ENCODE data around the gene MBTD1.
A peak's percentile ranks its signal among the peaks of the same experiment; 100 is the strongest.

Gene MBTD1

GRCh38 chr17:51257150-51258081 is 2.4 kb downstream of the MBTD1 start:
- Mint-ChIP-seq H3K4me1 (peaks cover 44% of the 10 kb centered on the region), H3K36me3 (ENCODE audit: low read depth) (peaks cover 43% of the 10 kb centered on the region), H3K4me3 (peak overlapping the region; percentile 95 to 98 (median 95)), H3K27ac (peak overlapping the region; percentile 15 to 100 (median 100)), H3K27me3 (ENCODE audit: low read depth) (no peaks in the 10 kb centered on the region), H3K9me3 (no peaks in the 10 kb centered on the region)
- TF ChIP-seq CTCF (IDR thresholded peaks at IDR 0.05; ENCODE audit: unreplicated experiment in 3 of 3), result no peak

GRCh38 chr17:51256101-51256500 is 3.7 kb downstream of the MBTD1 start:
- Mint-ChIP-seq H3K4me1 (peaks cover 33% of the 10 kb centered on the region), H3K27ac (peak overlapping the region; percentile 21 to 42 (median 27)), H3K36me3 (ENCODE audit: low read depth) (peaks cover 49% of the 10 kb centered on the region), H3K4me3 (peak overlapping the region; percentile 32 to 65 (median 39)), H3K9me3 (peaks cover 5% of the 10 kb centered on the region), H3K27me3 (ENCODE audit: low read depth) (no peaks in the 10 kb centered on the region)
- no peak for TF ChIP-seq CTCF (IDR thresholded peaks at IDR 0.05; ENCODE audit: unreplicated experiment in 3 of 3)

- Mint-ChIP-seq H3K27me3 (ENCODE audit: low read depth) (no peaks in the 10 kb centered on the region), H3K4me3 (peak overlapping the region; percentile 32 to 65 (median 39)), H3K9me3 (peaks cover 9% of the 10 kb centered on the region), H3K36me3 (ENCODE audit: low read depth) (peaks cover 54% of the 10 kb centered on the region), H3K27ac (peak overlapping the region; percentile 21 to 42 (median 27)), H3K4me1 (peaks cover 33% of the 10 kb centered on the region)
- no peak for TF ChIP-seq CTCF (IDR thresholded peaks at IDR 0.05; ENCODE audit: unreplicated experiment in 3 of 3)
Measured at GRCh38 chr17:51255673-51256072, 4.2 kb downstream of the MBTD1 start.

- Mint-ChIP-seq H3K9me3 (peaks cover 19% of the 10 kb centered on the region), H3K27ac (no peak overlapping the region), H3K36me3 (ENCODE audit: low read depth) (peaks cover 74% of the 10 kb centered on the region), H3K4me1 (peaks cover 3% of the 10 kb centered on the region), H3K27me3 (ENCODE audit: low read depth) (no peaks in the 10 kb centered on the region), H3K4me3 (no peak overlapping the region)
- TF ChIP-seq CTCF (IDR thresholded peaks at IDR 0.05; ENCODE audit: unreplicated experiment in 3 of 3), result no peak
Measured at GRCh38 chr17:51251010-51251409, 8.8 kb downstream of the MBTD1 start.

GRCh38 chr17:51250314-51250840 is 9.5 kb downstream of the MBTD1 start:
- Mint-ChIP-seq H3K9me3 (peaks cover 19% of the 10 kb centered on the region), H3K4me3 (no peak overlapping the region), H3K27me3 (ENCODE audit: low read depth) (no peaks in the 10 kb centered on the region), H3K4me1 (no peaks in the 10 kb centered on the region), H3K27ac (no peak overlapping the region), H3K36me3 (ENCODE audit: low read depth) (peaks cover 70% of the 10 kb centered on the region)
- TF ChIP-seq CTCF (IDR thresholded peaks at IDR 0.05; ENCODE audit: unreplicated experiment in 3 of 3), result no peak
